ENCODE measurements around the gene NUP214.

DNA sequence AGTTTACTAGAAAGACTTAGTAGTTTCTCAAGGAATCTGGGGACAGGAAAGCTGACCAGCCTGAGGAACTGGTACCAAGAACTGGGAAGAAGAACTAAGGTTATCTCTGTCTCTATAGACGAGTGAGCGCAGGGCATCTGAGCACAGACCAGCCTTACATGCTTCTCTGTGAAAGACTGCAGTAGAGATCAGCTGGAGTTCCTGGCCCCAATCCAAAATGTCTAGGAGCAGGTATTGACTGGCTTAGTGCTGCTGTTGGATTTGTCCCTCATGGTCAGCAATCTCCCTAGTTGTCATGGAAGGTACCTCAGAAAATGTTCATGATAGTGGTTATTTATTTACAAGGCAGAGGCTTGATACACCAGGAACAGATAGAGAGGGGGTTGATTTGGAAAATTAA, 13.3 kb downstream of the NUP214 start:
- TF ChIP-seq, protein P1, sequence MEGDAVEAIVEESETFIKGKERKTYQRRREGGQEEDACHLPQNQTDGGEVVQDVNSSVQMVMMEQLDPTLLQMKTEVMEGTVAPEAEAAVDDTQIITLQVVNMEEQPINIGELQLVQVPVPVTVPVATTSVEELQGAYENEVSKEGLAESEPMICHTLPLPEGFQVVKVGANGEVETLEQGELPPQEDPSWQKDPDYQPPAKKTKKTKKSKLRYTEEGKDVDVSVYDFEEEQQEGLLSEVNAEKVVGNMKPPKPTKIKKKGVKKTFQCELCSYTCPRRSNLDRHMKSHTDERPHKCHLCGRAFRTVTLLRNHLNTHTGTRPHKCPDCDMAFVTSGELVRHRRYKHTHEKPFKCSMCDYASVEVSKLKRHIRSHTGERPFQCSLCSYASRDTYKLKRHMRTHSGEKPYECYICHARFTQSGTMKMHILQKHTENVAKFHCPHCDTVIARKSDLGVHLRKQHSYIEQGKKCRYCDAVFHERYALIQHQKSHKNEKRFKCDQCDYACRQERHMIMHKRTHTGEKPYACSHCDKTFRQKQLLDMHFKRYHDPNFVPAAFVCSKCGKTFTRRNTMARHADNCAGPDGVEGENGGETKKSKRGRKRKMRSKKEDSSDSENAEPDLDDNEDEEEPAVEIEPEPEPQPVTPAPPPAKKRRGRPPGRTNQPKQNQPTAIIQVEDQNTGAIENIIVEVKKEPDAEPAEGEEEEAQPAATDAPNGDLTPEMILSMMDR (IDR thresholded peaks at IDR 0.05; ENCODE audit: low read depth, low read length, poor library complexity, severe bottlenecking), result no peak
- TF ChIP-seq EZH2phosphoT487 (IDR thresholded peaks at IDR 0.05; ENCODE audit: borderline replicate concordance, low read length), result no peak
